ENCODE data around the gene SERPINB12. TPM values are rescaled to one million over a fixed set of nuclear protein-coding genes. Genes with fewer than 3 reads are reported as not detected.

Gene SERPINB12
- not detected for polyA plus RNA-seq (ENCODE audit: insufficient read length in 3 of 3)
- long read RNA-seq, donor 1: 0 reads
- long read RNA-seq, donor 2: 0 reads
- long read RNA-seq, donor 3: 0 reads
- long read RNA-seq, donor 4: 0 reads
- long read RNA-seq, donor 5: 0 reads
- long read RNA-seq, donor 6: 0 reads
- long read RNA-seq, donor 7: 0 reads
- long read RNA-seq, donor 8: 0 reads
- long read RNA-seq, donor 9: 0 reads
- long read RNA-seq, donor 10: 0 reads
- long read RNA-seq, donor 11: 0 reads
- long read RNA-seq, donor 12: 0 reads
- long read RNA-seq, donor 13: 0 reads
- long read RNA-seq, donor 14: 0 reads
- long read RNA-seq, donor 15: 0 reads
- long read RNA-seq, donor 16: 0 reads

- DNase-seq: no peak
Measured at GRCh38 chr18:63542069-63542468, at the start of gene SERPINB12. SERPINB12 (plus strand) TSS chr18:63542369; CDS start chr18:63556160, 13,791 bp downstream.

GRCh38 chr18:63492851-63493250 lies 49.3 kb upstream of the SERPINB12 start:
- no peak for DNase-seq

- no peak for DNase-seq
Measured at GRCh38 chr18:63495675-63496074, 46.5 kb upstream of the SERPINB12 start.

GRCh38 chr18:63505566-63506335 lies 36.4 kb upstream of the SERPINB12 start:
- no peak for DNase-seq

- no peak for DNase-seq
Measured at GRCh38 chr18:63506336-63506646, 35.9 kb upstream of the SERPINB12 start.

GRCh38 chr18:63508596-63508995 lies 33.6 kb upstream of the SERPINB12 start:
- DNase-seq: no peak

GRCh38 chr18:63511285-63511684 lies 30.9 kb upstream of the SERPINB12 start:
- no peak for DNase-seq

GRCh38 chr18:63514326-63514725 lies 27.8 kb upstream of the SERPINB12 start:
- DNase-seq: no peak

- DNase-seq: no peak
Measured at GRCh38 chr18:63514888-63515678, 27.1 kb upstream of the SERPINB12 start.

- DNase-seq: no peak
Measured at GRCh38 chr18:63515801-63516200, 26.4 kb upstream of the SERPINB12 start.

GRCh38 chr18:63518178-63519012 lies 23.8 kb upstream of the SERPINB12 start:
- peak; percentile 85 for DNase-seq

GRCh38 chr18:63520053-63520685 lies 22.0 kb upstream of the SERPINB12 start:
- DNase-seq: no peak

GRCh38 chr18:63523660-63524059 lies 18.5 kb upstream of the SERPINB12 start:
- DNase-seq: no peak

- DNase-seq: no peak
Measured at GRCh38 chr18:63527251-63527650, 14.9 kb upstream of the SERPINB12 start.

GRCh38 chr18:63528863-63529492 lies 13.2 kb upstream of the SERPINB12 start:
- no peak for DNase-seq

- DNase-seq: no peak
Measured at GRCh38 chr18:63532471-63532870, 9.7 kb upstream of the SERPINB12 start.

- DNase-seq: no peak
Measured at GRCh38 chr18:63534615-63535014, 7.6 kb upstream of the SERPINB12 start.

- no peak for DNase-seq
Measured at GRCh38 chr18:63539904-63540510, 2.2 kb upstream of the SERPINB12 start.

GRCh38 chr18:63544017-63544416 lies 1.8 kb downstream of the SERPINB12 start:
- DNase-seq: no peak

GRCh38 chr18:63545000-63545399 lies 2.8 kb downstream of the SERPINB12 start:
- no peak for DNase-seq
